HepG2 (cell line): Measurements from ENCODE around the gene STAT4.

ENCODE experiments used
- HNRNPH1 ChIP-seq: fragments of 200-400 bp; formaldehyde crosslinking; optimal IDR thresholded peaks from 2 replicates; pipeline ENCODE3; 2017; ENCODE audit warnings: mild to moderate bottlenecking, low read depth, low read length
- MZF1 ChIP-seq: sonication (generic); formaldehyde crosslinking; IDR thresholded peaks from 2 replicates; pipeline ENCODE4 v1.8.1; 2023; ENCODE audit warnings: mild to moderate bottlenecking, missing genetic modification reagents, borderline replicate concordance
- NCOA2 ChIP-seq: sonication (generic); formaldehyde crosslinking; IDR thresholded peaks from 2 replicates; pipeline ENCODE4 v1.8.0; 2022; ENCODE audit warnings: inconsistent platforms
- POLR2A ChIP-seq, 2 experiments: IDR thresholded peaks; 2 replicates each; pipeline ENCODE4 v1.6.1; 2011; ENCODE audit warnings: low read depth in 2 of 2, low read length in 2 of 2, mild to moderate bottlenecking in 1 of 2, moderate library complexity in 1 of 2; ENCODE audit not compliant: insufficient read depth in 1 of 2
- RNF2 ChIP-seq: fragments of 450-650 bp; conservative IDR thresholded peaks from 2 replicates; pipeline ENCODE4 v1.6.1; 2016; ENCODE audit warnings: low read depth
- SMC3 ChIP-seq: IDR thresholded peaks from 2 replicates; pipeline ENCODE4 v1.6.1; 2011; ENCODE audit warnings: low read length, improper control_type of control experiment
- U2AF2 ChIP-seq: fragments of 200-400 bp; formaldehyde crosslinking; IDR thresholded peaks from 2 replicates; pipeline ENCODE4 v1.6.1; 2017; ENCODE audit warnings: low read depth, mild to moderate bottlenecking, low read length
- ZBTB3 ChIP-seq: sonication (generic); formaldehyde crosslinking; IDR thresholded peaks from 2 replicates; pipeline ENCODE4 v1.4.0; 2020; ENCODE audit warnings: low read depth, mild to moderate bottlenecking, moderate library complexity, missing genetic modification reagents, borderline replicate concordance
- ZNF260 ChIP-seq: sonication (generic); formaldehyde crosslinking; IDR thresholded peaks from 2 replicates; pipeline ENCODE4 v1.4.0; 2020; ENCODE audit warnings: missing genetic modification reagents, low read depth, mild to moderate bottlenecking, borderline replicate concordance
- ZNF780A ChIP-seq: sonication (generic); formaldehyde crosslinking; IDR thresholded peaks from 2 replicates; pipeline ENCODE4 v1.8.0; 2022; ENCODE audit warnings: mild to moderate bottlenecking, missing genetic modification reagents, moderate library complexity
- TF ChIP-seq, protein P1 (sequence below): sonication (generic); formaldehyde crosslinking; IDR thresholded peaks from 2 replicates; pipeline ENCODE4 v1.5.0; 2020; ENCODE audit warnings: mild to moderate bottlenecking, missing genetic modification reagents, moderate library complexity
- TF ChIP-seq, protein P2 (sequence below): sonication (generic); formaldehyde crosslinking; IDR thresholded peaks from 2 replicates; pipeline ENCODE4 v1.4.0; 2020; ENCODE audit warnings: missing genetic modification reagents

DNA sequence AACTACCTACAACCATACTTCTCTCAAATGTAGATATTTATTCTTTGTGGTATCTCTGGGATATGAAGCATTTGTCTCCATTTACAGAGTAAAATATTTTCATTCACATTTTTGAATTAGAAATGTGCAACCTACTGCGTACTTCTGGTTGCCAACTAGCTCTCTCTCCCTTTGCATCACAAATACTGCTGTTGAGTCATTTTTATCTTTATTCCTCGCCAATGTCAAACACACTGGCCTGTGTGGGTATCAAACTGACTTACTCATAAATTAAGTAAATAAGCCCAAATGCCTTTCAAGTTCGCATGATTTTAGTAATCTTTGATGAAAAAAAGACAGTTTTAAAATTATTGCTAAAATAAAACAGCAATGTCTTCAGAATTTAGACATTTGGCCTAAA, 67.3 kb downstream of the STAT4 start:
- no peak for TF ChIP-seq SMC3
- no peak for TF ChIP-seq RNF2
- TF ChIP-seq, protein P1, sequence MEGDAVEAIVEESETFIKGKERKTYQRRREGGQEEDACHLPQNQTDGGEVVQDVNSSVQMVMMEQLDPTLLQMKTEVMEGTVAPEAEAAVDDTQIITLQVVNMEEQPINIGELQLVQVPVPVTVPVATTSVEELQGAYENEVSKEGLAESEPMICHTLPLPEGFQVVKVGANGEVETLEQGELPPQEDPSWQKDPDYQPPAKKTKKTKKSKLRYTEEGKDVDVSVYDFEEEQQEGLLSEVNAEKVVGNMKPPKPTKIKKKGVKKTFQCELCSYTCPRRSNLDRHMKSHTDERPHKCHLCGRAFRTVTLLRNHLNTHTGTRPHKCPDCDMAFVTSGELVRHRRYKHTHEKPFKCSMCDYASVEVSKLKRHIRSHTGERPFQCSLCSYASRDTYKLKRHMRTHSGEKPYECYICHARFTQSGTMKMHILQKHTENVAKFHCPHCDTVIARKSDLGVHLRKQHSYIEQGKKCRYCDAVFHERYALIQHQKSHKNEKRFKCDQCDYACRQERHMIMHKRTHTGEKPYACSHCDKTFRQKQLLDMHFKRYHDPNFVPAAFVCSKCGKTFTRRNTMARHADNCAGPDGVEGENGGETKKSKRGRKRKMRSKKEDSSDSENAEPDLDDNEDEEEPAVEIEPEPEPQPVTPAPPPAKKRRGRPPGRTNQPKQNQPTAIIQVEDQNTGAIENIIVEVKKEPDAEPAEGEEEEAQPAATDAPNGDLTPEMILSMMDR (CRISPR knock-in tag) = no peak
- no peak for TF ChIP-seq MZF1 (CRISPR knock-in tag)
- no peak for TF ChIP-seq ZBTB3 (CRISPR knock-in tag)
- TF ChIP-seq HNRNPH1 = no peak
- no peak for TF ChIP-seq ZNF260
- no peak for TF ChIP-seq ZNF780A (CRISPR knock-in tag)
- TF ChIP-seq POLR2A (IDR thresholded peaks at IDR 0.05; ENCODE audit: insufficient read depth in 1 of 2, low read depth in 2 of 2, low read length in 2 of 2) = no peak
- TF ChIP-seq NCOA2 (CRISPR knock-in tag) = no peak
- TF ChIP-seq, protein P2, sequence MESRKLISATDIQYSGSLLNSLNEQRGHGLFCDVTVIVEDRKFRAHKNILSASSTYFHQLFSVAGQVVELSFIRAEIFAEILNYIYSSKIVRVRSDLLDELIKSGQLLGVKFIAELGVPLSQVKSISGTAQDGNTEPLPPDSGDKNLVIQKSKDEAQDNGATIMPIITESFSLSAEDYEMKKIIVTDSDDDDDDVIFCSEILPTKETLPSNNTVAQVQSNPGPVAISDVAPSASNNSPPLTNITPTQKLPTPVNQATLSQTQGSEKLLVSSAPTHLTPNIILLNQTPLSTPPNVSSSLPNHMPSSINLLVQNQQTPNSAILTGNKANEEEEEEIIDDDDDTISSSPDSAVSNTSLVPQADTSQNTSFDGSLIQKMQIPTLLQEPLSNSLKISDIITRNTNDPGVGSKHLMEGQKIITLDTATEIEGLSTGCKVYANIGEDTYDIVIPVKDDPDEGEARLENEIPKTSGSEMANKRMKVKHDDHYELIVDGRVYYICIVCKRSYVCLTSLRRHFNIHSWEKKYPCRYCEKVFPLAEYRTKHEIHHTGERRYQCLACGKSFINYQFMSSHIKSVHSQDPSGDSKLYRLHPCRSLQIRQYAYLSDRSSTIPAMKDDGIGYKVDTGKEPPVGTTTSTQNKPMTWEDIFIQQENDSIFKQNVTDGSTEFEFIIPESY (CRISPR knock-in tag) = no peak
- TF ChIP-seq U2AF2 = no peak
